Endothelial cell of umbilical vein (primary cell): ENCODE measurements around the gene MSL1. TPM values are rescaled to one million over a fixed set of nuclear protein-coding genes. Genes with fewer than 3 reads are reported as not detected.

Experiments used
- BruUV-seq: library from RNA; stranded (reverse); fragments of 400-500 nt; replicated peaks from 2 replicates; lab custom pipeline; 2021; lab: Mats Ljungman, UMichigan
- CTCF ChIA-PET: fragments of 300-600, 350-600 bp; sonication (Branson Sonifier 250); formaldehyde crosslinking; loops from one replicate; lab custom pipeline; 2021; ENCODE audit warnings: antibody characterized with exemption, inconsistent platforms; lab: Charles Lee
- POLR2A ChIA-PET: fragments of 300-600, 350-600 bp; sonication (Branson Sonifier 250); formaldehyde crosslinking; loops from one replicate; lab custom pipeline; 2021; ENCODE audit warnings: antibody characterized with exemption, inconsistent platforms; lab: Charles Lee
- DNase-seq: peaks from one replicate; pipeline ENCODE4 v3.0.0-alpha.2; 2011; ENCODE audit warnings: low read depth, low spot score
- FAIRE-seq: peaks from 2 replicates; lab custom pipeline; 2011; peaks lifted over from hg19 to GRCh38; lab: Jason Lieb, UNC
- H2AFZ ChIP-seq: 2 replicates; pipeline ENCODE4 v1.6.0; 2012; ENCODE audit warnings: low read depth, low read length, control low read depth, inconsistent platforms
- H3K27ac ChIP-seq: 2 replicates; pipeline ENCODE4 v1.5.1; 2011; ENCODE audit warnings: low read depth, mild to moderate bottlenecking, control low read depth, low read length, moderate library complexity; ENCODE audit not compliant: insufficient read depth
- H3K27me3 ChIP-seq, 2 experiments: 2 replicates each; pipeline versions ENCODE4 v1.6.0 to v1.6.1; 2011; ENCODE audit warnings: low read length in 2 of 2, mixed read lengths in 1 of 2; ENCODE audit not compliant: control insufficient read depth in 2 of 2, insufficient read depth in 2 of 2
- H3K36me3 ChIP-seq, 2 experiments: 2 replicates in 1 of 2; 3 replicates in 1 of 2; pipeline ENCODE4 v1.5.1; 2011; ENCODE audit warnings: low read length in 2 of 2, mild to moderate bottlenecking in 1 of 2, moderate library complexity in 1 of 2; ENCODE audit not compliant: control insufficient read depth in 2 of 2, insufficient read depth in 2 of 2; ENCODE audit errors: extremely low read depth in 1 of 2
- H3K4me1 ChIP-seq: 3 replicates; pipeline ENCODE4 v1.5.1; 2011; ENCODE audit warnings: mild to moderate bottlenecking, low read length; ENCODE audit not compliant: control insufficient read depth, insufficient read depth; ENCODE audit errors: extremely low read depth
- H3K4me2 ChIP-seq: 2 replicates; pipeline ENCODE4 v1.6.1; 2011; ENCODE audit warnings: low read length, control low read depth, mixed read lengths; ENCODE audit not compliant: insufficient read depth
- H3K4me3 ChIP-seq, 3 experiments: fragments of 200-600 bp in 1 of 3; sonication (generic), shearing (Covaris generic) in 1 of 3; replicated peaks in 1 of 3; 2 replicates each; pipeline ENCODE4 v1.5.1; 2011 to 2016; ENCODE audit warnings: control low read depth in 3 of 3, low read length in 3 of 3, mild to moderate bottlenecking in 2 of 3, inconsistent platforms in 1 of 3, low read depth in 1 of 3, moderate library complexity in 1 of 3; ENCODE audit not compliant: insufficient read depth in 1 of 3
- H3K79me2 ChIP-seq: 2 replicates; pipeline ENCODE4 v1.6.0; 2012; ENCODE audit warnings: low read length, inconsistent platforms; ENCODE audit not compliant: control insufficient read depth, insufficient read depth
- H3K9ac ChIP-seq: replicated peaks from 2 replicates; pipeline ENCODE3; 2011; ENCODE audit warnings: low read length, control low read depth; ENCODE audit not compliant: insufficient read depth; ENCODE audit errors: extremely low read depth
- H3K9me1 ChIP-seq: replicated peaks from 3 replicates; pipeline ENCODE4 v1.6.0; 2011; ENCODE audit warnings: mild to moderate bottlenecking, low read length; ENCODE audit not compliant: control insufficient read depth, insufficient read depth; ENCODE audit errors: extremely low read depth
- H3K9me3 ChIP-seq: replicated peaks from 2 replicates; pipeline ENCODE4 v1.5.1; 2012; ENCODE audit warnings: low read length, inconsistent platforms; ENCODE audit not compliant: control insufficient read depth, insufficient read depth
- H4K20me1 ChIP-seq: replicated peaks from 2 replicates; pipeline ENCODE3; 2011; ENCODE audit warnings: mild to moderate bottlenecking, low read length; ENCODE audit not compliant: control insufficient read depth, insufficient read depth; ENCODE audit errors: extremely low read depth
- EZH2 ChIP-seq: IDR thresholded peaks from 2 replicates; pipeline ENCODE4 v1.6.1; 2012; ENCODE audit warnings: borderline replicate concordance, low read depth, mild to moderate bottlenecking, moderate library complexity, low read length, inconsistent platforms; ENCODE audit not compliant: severe bottlenecking
- FOS ChIP-seq: IDR thresholded peaks from 2 replicates; pipeline ENCODE4 v1.6.1; 2011; ENCODE audit warnings: mild to moderate bottlenecking, low read length, moderate library complexity, borderline replicate concordance; ENCODE audit not compliant: insufficient read depth
- GATA2 ChIP-seq: IDR thresholded peaks from 2 replicates; pipeline ENCODE4 v1.7.0; 2011; ENCODE audit warnings: low read depth, mild to moderate bottlenecking, moderate library complexity, mixed read lengths, low read length; ENCODE audit not compliant: insufficient read length, insufficient read depth
- JUN ChIP-seq: IDR thresholded peaks from 2 replicates; pipeline ENCODE4 v1.6.1; 2011; ENCODE audit warnings: borderline replicate concordance, low read depth; ENCODE audit not compliant: insufficient read length, insufficient read depth
- MYC ChIP-seq: IDR thresholded peaks from one replicate; pipeline ENCODE4 v1.6.1; 2011; ENCODE audit warnings: mild to moderate bottlenecking, low read depth, low read length
- POLR2A ChIP-seq: IDR thresholded peaks from 2 replicates; pipeline ENCODE4 v1.6.1; 2012; ENCODE audit warnings: low read depth, mild to moderate bottlenecking, control low read depth, low read length
- POLR2AphosphoS5 ChIP-seq: IDR thresholded peaks from 2 replicates; pipeline ENCODE4 v1.6.1; 2012; ENCODE audit warnings: low read depth, mild to moderate bottlenecking, control low read depth, low read length, moderate library complexity; ENCODE audit not compliant: insufficient read depth
- dilution Hi-C: fragments of 300-500 bp; cut with MboI; formaldehyde crosslinking; loops from one replicate; pipeline ENCODE4 v1.15.0; 2019; ENCODE audit warnings: low sequenced_read_pairs; ENCODE audit not compliant: extremely low pct_ligation_motif_present
- intact Hi-C: fragments of 100-400 bp; cut with micrococcal nuclease; formaldehyde crosslinking; loops from one replicate; pipeline ENCODE4 v1.10.0; 2022
- polyA plus RNA-seq, 4 experiments: library from polyadenylated mRNA; depleted of rRNA in 3 of 4; stranded (reverse) in 3 of 4; unstranded in 1 of 4; fragments of >200 nt; gene quantifications; 2 replicates each; pipeline versions ENCODE4 v1.2.1 to v1.2.3, GENCODE V29; 2011 to 2012; ENCODE audit warnings: missing spikeins in 1 of 4
- total RNA-seq: library from RNA; stranded (reverse); gene quantifications from 2 replicates; pipeline ENCODE4 v1.2.3, GENCODE V29; 2021
- TF ChIP-seq, protein P1 (sequence below): IDR thresholded peaks from 2 replicates; pipeline ENCODE4 v1.6.1; 2011; ENCODE audit not compliant: insufficient read depth, insufficient read length
- TF ChIP-seq, protein P2 (sequence below), 2 donors: IDR thresholded peaks; 1 replicate in 1 of 2; 2 replicates in 1 of 2; pipeline ENCODE4 v1.5.1; 2011; ENCODE audit warnings: low read length in 2 of 2, mild to moderate bottlenecking in 2 of 2, moderate library complexity in 2 of 2, control low read depth in 1 of 2, inconsistent platforms in 1 of 2, low read depth in 1 of 2; ENCODE audit not compliant: insufficient read depth in 1 of 2; ENCODE audit errors: extremely low read depth in 1 of 2

The MSL1 gene
- total and polyA plus RNA-seq, 2 donors (not counting 3 experiments of a cell fraction or from before 2014, with no cell fraction given): 30.9 to 95.0 TPM

DNA sequence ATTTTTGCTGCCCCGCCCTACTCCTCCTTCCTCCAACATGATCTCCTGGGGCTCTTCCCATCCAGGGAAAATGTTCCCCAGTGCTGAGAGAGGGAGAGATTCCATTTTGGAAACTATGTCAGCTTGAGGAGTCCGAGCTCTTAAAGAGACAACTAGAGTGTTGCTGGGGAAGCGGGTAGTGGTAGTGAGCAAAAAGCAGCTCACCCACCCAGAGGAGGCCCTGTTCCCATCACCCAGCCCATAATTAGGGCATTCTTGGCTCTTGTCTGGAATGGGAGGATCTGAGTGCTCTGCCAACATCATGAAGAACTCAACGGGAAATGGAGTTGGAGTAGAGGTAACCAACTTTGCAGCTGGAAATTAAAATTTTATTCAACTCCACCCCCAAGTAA, 9.1 kb upstream of the MSL1 start:
- H3K79me2 ChIP-seq: no peaks in the 10 kb centered on the region
- peaks cover 56% of the 10 kb centered on the region for H3K4me1 ChIP-seq
- DNase-seq (no peak), FAIRE-seq (no peak)
- no peaks in the 10 kb centered on the region for H4K20me1 ChIP-seq
- H3K4me3 ChIP-seq: no peak overlapping the region
- no peaks in the 10 kb centered on the region for H3K36me3 ChIP-seq
- no peak overlapping the region for H3K9ac ChIP-seq
- H2AFZ ChIP-seq: peak overlapping the region; percentile 6
- H3K4me2 ChIP-seq: no peak overlapping the region
- POLR2A ChIA-PET: interaction anchor here (0.8 to 4.3 kb wide), 6 partner anchors 9 to 82 kb away, joined by 3 to 56 read pairs (median 8); partner anchors contain the start of genes CASC3, MSL1 and NR1D1
- intact Hi-C loops: loop anchor here (1.0 kb wide), 4 partner anchors 9 to 178 kb away; partner anchors contain the start of gene MSL1
- CTCF ChIA-PET: interaction anchor here (0.7 to 5.8 kb wide), 40 partner anchors 10 to 180 kb away, joined by 3 to 138 read pairs (median 7); partner anchors contain the start of genes CASC3, CSF3, MED24 and MSL1
- TF ChIP-seq, protein P1, sequence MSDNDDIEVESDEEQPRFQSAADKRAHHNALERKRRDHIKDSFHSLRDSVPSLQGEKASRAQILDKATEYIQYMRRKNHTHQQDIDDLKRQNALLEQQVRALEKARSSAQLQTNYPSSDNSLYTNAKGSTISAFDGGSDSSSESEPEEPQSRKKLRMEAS: no peak
- TF ChIP-seq POLR2A (no peak), EZH2 (no peak), JUN (no peak), FOS (no peak), POLR2AphosphoS5 (no peak), MYC (no peak), GATA2 (no peak)
- TF ChIP-seq, protein P2, sequence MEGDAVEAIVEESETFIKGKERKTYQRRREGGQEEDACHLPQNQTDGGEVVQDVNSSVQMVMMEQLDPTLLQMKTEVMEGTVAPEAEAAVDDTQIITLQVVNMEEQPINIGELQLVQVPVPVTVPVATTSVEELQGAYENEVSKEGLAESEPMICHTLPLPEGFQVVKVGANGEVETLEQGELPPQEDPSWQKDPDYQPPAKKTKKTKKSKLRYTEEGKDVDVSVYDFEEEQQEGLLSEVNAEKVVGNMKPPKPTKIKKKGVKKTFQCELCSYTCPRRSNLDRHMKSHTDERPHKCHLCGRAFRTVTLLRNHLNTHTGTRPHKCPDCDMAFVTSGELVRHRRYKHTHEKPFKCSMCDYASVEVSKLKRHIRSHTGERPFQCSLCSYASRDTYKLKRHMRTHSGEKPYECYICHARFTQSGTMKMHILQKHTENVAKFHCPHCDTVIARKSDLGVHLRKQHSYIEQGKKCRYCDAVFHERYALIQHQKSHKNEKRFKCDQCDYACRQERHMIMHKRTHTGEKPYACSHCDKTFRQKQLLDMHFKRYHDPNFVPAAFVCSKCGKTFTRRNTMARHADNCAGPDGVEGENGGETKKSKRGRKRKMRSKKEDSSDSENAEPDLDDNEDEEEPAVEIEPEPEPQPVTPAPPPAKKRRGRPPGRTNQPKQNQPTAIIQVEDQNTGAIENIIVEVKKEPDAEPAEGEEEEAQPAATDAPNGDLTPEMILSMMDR (IDR thresholded peaks at IDR 0.05; ENCODE audit: extremely low read depth in 1 of 2, insufficient read depth in 1 of 2, low read depth in 1 of 2, low read length in 2 of 2): no peak
- no peaks in the 10 kb centered on the region for H3K9me1 ChIP-seq
- dilution Hi-C loops: no loop called here
- no TSS peak for BruUV-seq
- H3K27me3 ChIP-seq: no peaks in the 10 kb centered on the region
- no peaks in the 10 kb centered on the region for H3K9me3 ChIP-seq
- peak overlapping the region; percentile 88 for H3K27ac ChIP-seq
